SK-N-MC (cell line): ENCODE results near the gene COL6A1.

Experiments
- EZH2 ChIP-seq: fragments of 200-600 bp; sonication (generic); IDR thresholded peaks from one replicate; pipeline ENCODE4 v1.6.1; 2017; ENCODE audit warnings: antibody characterized with exemption
- FOXP2 ChIP-seq: optimal IDR thresholded peaks from 2 replicates; pipeline ENCODE3; 2011; ENCODE audit warnings: mild to moderate bottlenecking, moderate library complexity; ENCODE audit not compliant: insufficient read depth; ENCODE audit errors: extremely low read length, control extremely low read depth
- POLR2AphosphoS5 ChIP-seq: IDR thresholded peaks from 2 replicates; pipeline ENCODE4 v1.6.1; 2012; ENCODE audit warnings: mild to moderate bottlenecking, low read depth, low read length, borderline replicate concordance

- TF ChIP-seq EZH2 (no peak), POLR2AphosphoS5 (no peak), FOXP2 (no peak)
Measured at GRCh38 chr21:46038341-46038829, 56.8 kb downstream of the COL6A1 start.
